Mesenchymal stem cell (in vitro differentiated cells and primary cell): ENCODE data around the gene CYP46A1.

Source experiments
- DNase-seq: peaks from one replicate; pipeline ENCODE4 v3.0.0-alpha.2; 2013
- H2AFZ ChIP-seq: one replicate; pipeline ENCODE4 v1.6.1; 2013; ENCODE audit warnings: low read depth, mild to moderate bottlenecking, control low read depth, inconsistent platforms, low read length, moderate library complexity
- H2AK5ac ChIP-seq: 2 replicates; pipeline ENCODE4 v1.6.1; 2013; ENCODE audit warnings: low read length, moderate library complexity, mild to moderate bottlenecking, inconsistent platforms; ENCODE audit not compliant: severe bottlenecking
- H2BK120ac ChIP-seq: one replicate; pipeline ENCODE4 v1.6.1; 2013; ENCODE audit warnings: low read depth, mild to moderate bottlenecking, inconsistent platforms, low read length, moderate library complexity
- H2BK12ac ChIP-seq, 2 experiments: one replicate each; pipeline ENCODE4 v1.6.1; 2013; ENCODE audit warnings: inconsistent platforms in 2 of 2, low read length in 2 of 2, mild to moderate bottlenecking in 2 of 2, moderate library complexity in 2 of 2, control low read depth in 1 of 2
- H2BK15ac ChIP-seq: one replicate; pipeline ENCODE4 v1.6.1; 2013; ENCODE audit warnings: mild to moderate bottlenecking, low read depth, inconsistent platforms; ENCODE audit not compliant: poor library complexity, severe bottlenecking
- H2BK5ac ChIP-seq: 2 replicates; pipeline ENCODE4 v1.6.1; 2013; ENCODE audit warnings: low read depth, mild to moderate bottlenecking, low read length, control low read depth, inconsistent platforms; ENCODE audit not compliant: poor library complexity, severe bottlenecking
- H3K14ac ChIP-seq, 2 experiments: one replicate each; pipeline ENCODE4 v1.6.1; 2013; ENCODE audit warnings: inconsistent platforms in 2 of 2, low read length in 2 of 2, control low read depth in 1 of 2, mild to moderate bottlenecking in 1 of 2, moderate library complexity in 1 of 2
- H3K18ac ChIP-seq, 2 experiments: one replicate each; pipeline ENCODE4 v1.6.1; 2013; ENCODE audit warnings: inconsistent platforms in 2 of 2, low read length in 2 of 2, control low read depth in 1 of 2, low read depth in 1 of 2, mild to moderate bottlenecking in 1 of 2
- H3K23ac ChIP-seq, 2 experiments: one replicate each; pipeline ENCODE4 v1.6.1; 2013; ENCODE audit warnings: inconsistent platforms in 2 of 2, low read length in 2 of 2, mild to moderate bottlenecking in 2 of 2, moderate library complexity in 2 of 2, control low read depth in 1 of 2
- H3K27ac ChIP-seq: 2 replicates; pipeline ENCODE4 v1.5.1; 2013; ENCODE audit warnings: mild to moderate bottlenecking, moderate library complexity, low read length, control low read depth, inconsistent platforms; ENCODE audit not compliant: poor library complexity, severe bottlenecking
- H3K27me3 ChIP-seq, 2 experiments: 2 replicates each; pipeline versions ENCODE4 v1.6.1 to v1.7.0; 2013; ENCODE audit warnings: low read length in 2 of 2, mild to moderate bottlenecking in 2 of 2, moderate library complexity in 2 of 2, control low read depth in 1 of 2, inconsistent platforms in 1 of 2; ENCODE audit not compliant: control insufficient read depth in 1 of 2, insufficient read depth in 1 of 2
- H3K36me3 ChIP-seq, 2 experiments: 2 replicates each; pipeline versions ENCODE4 v1.6.1 to v1.7.0; 2013; ENCODE audit warnings: low read length in 2 of 2, control low read depth in 1 of 2, inconsistent platforms in 1 of 2, low read depth in 1 of 2, mild to moderate bottlenecking in 1 of 2; ENCODE audit not compliant: insufficient read depth in 2 of 2, control insufficient read depth in 1 of 2
- H3K4ac ChIP-seq, 2 experiments: one replicate each; pipeline ENCODE4 v1.6.1; 2013; ENCODE audit warnings: inconsistent platforms in 2 of 2, low read length in 2 of 2, mild to moderate bottlenecking in 2 of 2, moderate library complexity in 2 of 2, control low read depth in 1 of 2, low read depth in 1 of 2
- H3K4me1 ChIP-seq: 2 replicates; pipeline ENCODE4 v1.6.1; 2013; ENCODE audit warnings: low read depth, low read length, control low read depth; ENCODE audit not compliant: control insufficient read depth, insufficient read depth
- H3K4me2 ChIP-seq: 2 replicates; pipeline ENCODE4 v1.6.1; 2013; ENCODE audit warnings: low read length, mild to moderate bottlenecking, inconsistent platforms; ENCODE audit not compliant: poor library complexity, severe bottlenecking
- H3K4me3 ChIP-seq, 2 experiments: 2 replicates each; pipeline versions ENCODE4 v1.5.1 to v1.7.0; 2013; ENCODE audit warnings: low read length in 2 of 2, mild to moderate bottlenecking in 2 of 2, control low read depth in 1 of 2, low read depth in 1 of 2; ENCODE audit not compliant: insufficient read depth in 1 of 2
- H3K79me1 ChIP-seq: replicated peaks from 2 replicates; pipeline ENCODE4 v1.6.1; 2013; ENCODE audit warnings: mild to moderate bottlenecking, control low read depth, low read length, inconsistent platforms; ENCODE audit not compliant: poor library complexity, severe bottlenecking
- H3K9ac ChIP-seq: 2 replicates; pipeline ENCODE4 v1.7.0; 2013; ENCODE audit warnings: mild to moderate bottlenecking, low read length, moderate library complexity
- H3K9me3 ChIP-seq: 2 replicates; pipeline ENCODE4 v1.7.0; 2013; ENCODE audit warnings: mild to moderate bottlenecking, low read length; ENCODE audit not compliant: control insufficient read depth
- H4K8ac ChIP-seq: one replicate; pipeline ENCODE4 v1.6.1; 2013; ENCODE audit warnings: inconsistent platforms, mild to moderate bottlenecking, low read length, moderate library complexity
- H4K91ac ChIP-seq: one replicate; pipeline ENCODE4 v1.6.1; 2013; ENCODE audit warnings: mild to moderate bottlenecking, low read length, inconsistent platforms
- WGBS: methylation state at CpG from one replicate; pipeline ENCODE4 v1.1.7; 2013; ENCODE audit warnings: mixed read lengths; 5-methylcytosine and 5-hydroxymethylcytosine counted together

CYP46A1 gene

DNA sequence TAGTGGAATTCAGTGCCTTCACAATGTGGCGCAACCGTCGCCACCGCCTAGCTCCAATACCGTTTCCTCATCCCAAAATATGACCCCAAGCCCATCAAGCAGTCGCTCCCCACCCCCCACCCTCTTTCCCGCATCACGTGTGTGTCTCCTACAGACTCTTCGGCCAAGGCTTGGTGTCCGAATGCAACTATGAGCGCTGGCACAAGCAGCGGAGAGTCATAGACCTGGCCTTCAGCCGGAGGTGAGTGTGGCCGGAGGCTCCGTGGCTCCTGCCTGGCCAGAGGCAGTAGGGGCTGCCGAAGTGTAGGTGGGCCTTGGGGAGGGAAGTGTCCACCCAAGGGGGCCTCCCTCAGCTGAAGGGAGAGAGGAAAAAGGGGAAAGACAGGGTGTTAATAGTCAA is 15.8 kb downstream of the CYP46A1 start:
- H3K23ac ChIP-seq = no peak overlapping the region
- no peak overlapping the region for H4K91ac ChIP-seq
- no peak overlapping the region for H3K9ac ChIP-seq
- H3K4me3 ChIP-seq = no peak overlapping the region
- no peaks in the 10 kb centered on the region for H3K36me3 ChIP-seq
- no peak overlapping the region for H3K27ac ChIP-seq
- no peak overlapping the region for H3K4me2 ChIP-seq
- no peaks in the 10 kb centered on the region for H3K4me1 ChIP-seq
- 95% methylated on average over 16 of the region's 16 CpGs for WGBS
- H3K9me3 ChIP-seq = peaks cover 13% of the 10 kb centered on the region
- no peak overlapping the region for H2AFZ ChIP-seq
- H3K4ac ChIP-seq = no peak overlapping the region
- DNase-seq = no peak
- peak overlapping the region in 1 of 2 experiments; percentile 29 for H3K14ac ChIP-seq
- H2BK12ac ChIP-seq = no peak overlapping the region
- H4K8ac ChIP-seq = no peak overlapping the region
- no peak overlapping the region for H2AK5ac ChIP-seq
- H3K79me1 ChIP-seq = no peaks in the 10 kb centered on the region
- no peak overlapping the region for H2BK5ac ChIP-seq
- no peak overlapping the region for H3K18ac ChIP-seq
- H2BK120ac ChIP-seq = no peak overlapping the region
- peaks cover 7 to 22% of the 10 kb centered on the region in 2 experiments for H3K27me3 ChIP-seq
- no peak overlapping the region for H2BK15ac ChIP-seq

DNA sequence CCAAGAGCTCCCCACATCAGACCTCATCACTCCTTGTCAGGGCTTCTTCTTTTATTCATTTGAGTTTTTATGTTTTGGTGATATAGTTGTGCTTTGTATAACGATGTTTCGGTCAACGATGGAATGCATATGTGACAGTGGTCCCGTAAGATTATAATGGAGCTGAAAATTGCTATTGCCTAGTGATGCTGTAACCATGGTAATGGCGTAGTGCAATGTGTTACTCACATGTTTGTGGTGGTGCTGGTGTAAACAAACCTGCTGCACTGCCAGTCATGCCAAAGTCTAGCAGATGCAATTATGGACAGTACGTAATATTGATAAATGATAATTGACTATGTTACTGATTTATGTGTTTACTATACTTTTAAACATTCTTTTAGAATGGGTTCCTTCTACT is 16.3 kb downstream of the CYP46A1 start:
- Histone ChIP-seq H2AK5ac (no peak overlapping the region), H3K4me2 (no peak overlapping the region), H2BK12ac (no peak overlapping the region), H3K4me3 (no peak overlapping the region), H3K23ac (no peak overlapping the region), H2BK5ac (no peak overlapping the region), H2AFZ (no peak overlapping the region), H3K36me3 (no peaks in the 10 kb centered on the region), H3K9ac (no peak overlapping the region), H3K4me1 (no peaks in the 10 kb centered on the region), H3K9me3 (peaks cover 13% of the 10 kb centered on the region), H2BK15ac (no peak overlapping the region), H3K27me3 (peaks cover 7 to 22% of the 10 kb centered on the region in 2 experiments), H2BK120ac (no peak overlapping the region), H3K79me1 (no peaks in the 10 kb centered on the region), H3K14ac (no peak overlapping the region), H3K18ac (no peak overlapping the region), H3K4ac (no peak overlapping the region), H3K27ac (no peak overlapping the region), H4K8ac (no peak overlapping the region), H4K91ac (no peak overlapping the region)
- no peak for DNase-seq
- 95% methylated on average over 5 of the region's 6 CpGs for WGBS

DNA sequence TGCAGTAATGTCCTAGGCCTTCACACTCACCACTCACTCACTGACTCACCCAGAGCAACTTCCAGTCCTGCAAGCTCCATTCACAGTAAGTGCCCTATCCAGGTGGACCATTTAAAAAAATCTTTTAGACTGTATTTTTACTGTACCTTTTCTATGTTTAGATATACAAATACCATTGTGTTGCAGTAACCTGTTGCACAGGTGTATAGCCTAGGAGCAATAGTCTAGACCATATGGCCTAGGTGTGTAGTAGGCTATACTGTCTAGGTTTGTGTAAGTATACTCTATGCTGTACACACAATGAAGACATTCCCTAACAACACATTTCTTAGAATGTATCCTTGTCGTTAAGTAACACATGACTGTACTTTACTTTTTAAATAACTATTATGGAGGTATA is 17.2 kb downstream of the CYP46A1 start:
- Histone ChIP-seq H3K23ac (no peak overlapping the region), H3K79me1 (no peaks in the 10 kb centered on the region), H3K27ac (no peak overlapping the region), H3K4me2 (no peak overlapping the region), H2BK15ac (no peak overlapping the region), H3K4me1 (no peaks in the 10 kb centered on the region), H3K18ac (no peak overlapping the region), H3K4ac (no peak overlapping the region), H4K8ac (no peak overlapping the region), H2BK120ac (no peak overlapping the region), H3K36me3 (no peaks in the 10 kb centered on the region), H3K27me3 (peaks cover 7 to 22% of the 10 kb centered on the region in 2 experiments), H2AK5ac (no peak overlapping the region), H4K91ac (no peak overlapping the region), H3K14ac (no peak overlapping the region), H2AFZ (no peak overlapping the region), H2BK5ac (no peak overlapping the region), H3K9me3 (peaks cover 13% of the 10 kb centered on the region), H3K4me3 (no peak overlapping the region), H2BK12ac (no peak overlapping the region), H3K9ac (no peak overlapping the region)
- no CpG with 5 or more reads among the region's 1 CpG for WGBS
- DNase-seq = no peak

DNA sequence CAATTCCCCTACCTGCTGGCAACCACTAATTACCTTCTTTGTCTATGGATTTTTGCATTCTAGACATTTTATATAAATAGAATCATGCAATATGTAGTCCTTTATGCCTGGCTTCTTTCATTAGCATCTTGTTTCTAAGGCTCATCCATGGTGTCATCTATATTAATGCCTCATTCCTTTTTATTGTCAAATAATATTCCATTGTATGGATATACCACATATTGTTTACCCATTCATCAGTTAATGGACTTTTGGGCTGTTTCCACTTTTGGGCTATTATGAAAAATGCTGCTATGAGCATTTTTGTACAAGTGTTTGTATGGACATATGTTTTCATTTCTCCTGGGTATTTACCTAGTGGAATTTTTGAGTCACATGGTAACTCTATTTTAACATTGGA is 18.0 kb downstream of the CYP46A1 start:
- H3K23ac ChIP-seq = no peak overlapping the region
- H3K4me1 ChIP-seq = no peaks in the 10 kb centered on the region
- H3K27ac ChIP-seq = no peak overlapping the region
- H3K4ac ChIP-seq = no peak overlapping the region
- no peak overlapping the region for H2BK120ac ChIP-seq
- no peak overlapping the region for H4K8ac ChIP-seq
- no peak for DNase-seq
- H2BK12ac ChIP-seq = no peak overlapping the region
- no peak overlapping the region for H2BK15ac ChIP-seq
- no peak overlapping the region for H3K9ac ChIP-seq
- no peak overlapping the region for H3K18ac ChIP-seq
- peaks cover 13% of the 10 kb centered on the region for H3K9me3 ChIP-seq
- H3K79me1 ChIP-seq = no peaks in the 10 kb centered on the region
- H2BK5ac ChIP-seq = no peak overlapping the region
- no peak overlapping the region for H2AK5ac ChIP-seq
- H3K4me3 ChIP-seq = no peak overlapping the region
- H2AFZ ChIP-seq = no peak overlapping the region
- no peak overlapping the region for H3K14ac ChIP-seq
- H3K27me3 ChIP-seq = peaks cover 7 to 19% of the 10 kb centered on the region in 2 experiments
- no peaks in the 10 kb centered on the region for H3K36me3 ChIP-seq
- H3K4me2 ChIP-seq = no peak overlapping the region
- no peak overlapping the region for H4K91ac ChIP-seq
